Pancreas (tissue), 10 donors: Measurements from ENCODE around the gene GRAMD2B. TPM values are rescaled to one million over a fixed set of nuclear protein-coding genes. Genes with fewer than 3 reads are reported as not detected.
A peak's percentile ranks its signal among the peaks of the same experiment; 100 is the strongest.
"Not testable (repeated sequence)": the region's sequence is repeated elsewhere in the genome, so short reads cannot be mapped to it uniquely, and the experiment has no call there.

Source experiments
- ATAC-seq, 4 donors: fragments of 200-7000 bp; cut with Tn5 transposase; one replicate each; pipeline versions ENCODE4 v1.8.0 to v1.9.1; 2020; ENCODE audit warnings: mild to moderate bottlenecking in 4 of 4, moderate library complexity in 4 of 4
- DNase-seq, 6 donors: peaks; one replicate each; pipeline ENCODE4 v3.0.0-alpha.2; 2020
- FAIRE-seq: peaks from 2 replicates; lab custom pipeline; 2012; peaks lifted over from hg19 to GRCh38; lab: Jason Lieb, UNC
- H3K27ac ChIP-seq, 4 donors: fragments of 200-600 bp; sonication (generic); 1 replicate in 3 of 4; 2 replicates in 1 of 4; pipeline versions ENCODE4 v1.5.0 to v1.8.0; 2020
- H3K27me3 ChIP-seq, 4 donors: fragments of 200-600 bp; one replicate each; pipeline ENCODE4 v1.8.0; 2021
- H3K36me3 ChIP-seq, 3 donors: fragments of 200-600 bp; sonication (generic) in 1 of 3; one replicate each; pipeline versions ENCODE4 v1.5.0 to v1.8.0; 2020 to 2021
- H3K4me1 ChIP-seq, 3 donors: fragments of 200-600 bp; one replicate each; pipeline ENCODE4 v1.8.0; 2021
- H3K4me3 ChIP-seq, 4 donors: fragments of 200-600 bp; sonication (generic) in 2 of 4; one replicate each; pipeline versions ENCODE4 v1.5.0 to v1.8.0; 2020 to 2021
- H3K9me3 ChIP-seq, 4 donors: fragments of 200-600 bp; one replicate each; pipeline ENCODE4 v1.8.0; 2021
- WGBS, 2 donors: extraction: QIAGEN DNeasy Blood & Tissue Kit; methylation state at CpG; one replicate each; pipeline ENCODE4 v1.1.7; 2013; 5-methylcytosine and 5-hydroxymethylcytosine counted together
- intact Hi-C, 3 donors: fragments of 100-400 bp; cut with DNase I; formaldehyde crosslinking; loops; one replicate each; pipeline versions ENCODE4 v1.11.1 to v1.14.2; 2022
- polyA plus RNA-seq, 2 donors: library from polyadenylated mRNA; stranded (reverse); fragments of 200-250 nt; gene quantifications; one replicate each; pipeline ENCODE4 v1.2.3, GENCODE V29; 2013
- total RNA-seq, 6 donors: library from RNA; stranded (reverse); fragmentation: NEBNext Ultra II Directional in 4 of 6; extraction: Animal tissue kit (Norgen Biotek cat#: 25700) in 4 of 6; gene quantifications; one replicate each; pipeline versions ENCODE4 v1.2.1 to v1.2.4, GENCODE V29; 2021 to 2023
- TF ChIP-seq, protein P1 (sequence below), 4 donors: fragments of 200-600 bp; sonication (generic) in 3 of 4; IDR thresholded peaks; one replicate each; pipeline versions ENCODE4 v1.5.0 to v1.8.0; 2021; ENCODE audit warnings: antibody characterized with exemption in 4 of 4
- donor health status: healthy with polysubstance abuse.
- donor health status: DM: no; HTN: no; CAD: no; lungs with moderate emphysema.
- donor health status: DM: no; HTN: no; CAD: no.
- donor health status: control.
- donor health status: control.
- donor health status: Bipolar disorder and iron deficiency.
- donor health status: DM: yes; HTN: yes; CAD: no.
- donor health status: DM: no; HTN: no; CAD: no.
- donor health status: DM: no; HTN: no; CAD: no.
- donor health status: DM: yes; HTN: yes; CAD: no.

Gene GRAMD2B
- total and polyA plus RNA-seq, 8 donors = 4.4 to 11.8 (median 6.5) TPM

DNA sequence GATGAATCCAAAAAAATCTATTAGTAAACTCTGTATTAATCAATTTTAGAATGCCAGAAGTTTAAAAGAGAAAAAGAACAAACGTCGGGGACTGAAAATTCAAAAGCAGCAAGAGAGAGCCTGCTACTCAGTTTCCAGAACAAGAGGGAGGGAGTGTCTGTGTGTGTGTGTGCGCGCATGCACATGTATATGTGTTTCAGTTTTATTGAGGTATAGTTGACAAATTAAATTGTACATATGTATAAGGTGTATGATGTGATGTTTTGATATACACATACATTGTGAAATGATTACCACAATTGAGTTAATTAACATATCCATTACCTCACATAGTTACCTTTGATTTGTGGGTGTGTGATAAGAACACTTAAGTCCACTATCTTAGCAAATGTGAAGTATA lies 27.6 kb upstream of the GRAMD2B start:
- H3K4me1 ChIP-seq = no peaks in the 10 kb centered on the region
- H3K36me3 ChIP-seq = no peaks in the 10 kb centered on the region
- no peaks in the 10 kb centered on the region for H3K9me3 ChIP-seq
- no peak overlapping the region for H3K4me3 ChIP-seq
- H3K27me3 ChIP-seq = no peaks in the 10 kb centered on the region
- 91% methylated on average over 4 of the region's 4 CpGs for WGBS, 2 donors
- no peak for DNase-seq
- FAIRE-seq = no peak
- TF ChIP-seq, protein P1, sequence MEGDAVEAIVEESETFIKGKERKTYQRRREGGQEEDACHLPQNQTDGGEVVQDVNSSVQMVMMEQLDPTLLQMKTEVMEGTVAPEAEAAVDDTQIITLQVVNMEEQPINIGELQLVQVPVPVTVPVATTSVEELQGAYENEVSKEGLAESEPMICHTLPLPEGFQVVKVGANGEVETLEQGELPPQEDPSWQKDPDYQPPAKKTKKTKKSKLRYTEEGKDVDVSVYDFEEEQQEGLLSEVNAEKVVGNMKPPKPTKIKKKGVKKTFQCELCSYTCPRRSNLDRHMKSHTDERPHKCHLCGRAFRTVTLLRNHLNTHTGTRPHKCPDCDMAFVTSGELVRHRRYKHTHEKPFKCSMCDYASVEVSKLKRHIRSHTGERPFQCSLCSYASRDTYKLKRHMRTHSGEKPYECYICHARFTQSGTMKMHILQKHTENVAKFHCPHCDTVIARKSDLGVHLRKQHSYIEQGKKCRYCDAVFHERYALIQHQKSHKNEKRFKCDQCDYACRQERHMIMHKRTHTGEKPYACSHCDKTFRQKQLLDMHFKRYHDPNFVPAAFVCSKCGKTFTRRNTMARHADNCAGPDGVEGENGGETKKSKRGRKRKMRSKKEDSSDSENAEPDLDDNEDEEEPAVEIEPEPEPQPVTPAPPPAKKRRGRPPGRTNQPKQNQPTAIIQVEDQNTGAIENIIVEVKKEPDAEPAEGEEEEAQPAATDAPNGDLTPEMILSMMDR (IDR thresholded peaks at IDR 0.05) = no peak
- H3K27ac ChIP-seq = peak overlapping the region in 1 of 4 donors; percentile 6
- intact Hi-C loops = no loop called here
- no peak for ATAC-seq

DNA sequence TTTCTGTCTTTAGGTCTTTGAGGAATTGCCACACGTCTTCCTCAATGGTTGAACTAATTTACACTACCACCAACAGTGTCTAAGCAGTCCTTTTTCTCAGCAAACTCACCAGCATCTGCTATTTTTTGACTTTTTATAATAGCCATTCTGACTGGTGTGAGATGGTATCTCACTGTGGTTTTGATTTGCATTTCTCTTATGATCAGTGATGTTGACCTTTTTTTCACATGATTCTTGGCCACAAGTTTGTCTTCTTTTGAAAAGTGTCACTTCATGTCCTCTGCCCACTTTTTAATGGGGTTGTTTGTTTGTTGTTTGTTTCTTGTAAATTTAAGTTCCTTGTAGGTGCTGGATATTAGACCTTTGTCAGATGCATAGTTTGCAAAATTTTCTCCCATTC lies 26.5 kb upstream of the GRAMD2B start:
- H3K36me3 ChIP-seq, H3K27me3 ChIP-seq, intact Hi-C loops, H3K27ac ChIP-seq, H3K4me1 ChIP-seq, ATAC-seq, H3K9me3 ChIP-seq, H3K4me3 ChIP-seq, FAIRE-seq, DNase-seq: not testable (repeated sequence)
- 89 to 92% methylated on average over 1 of the region's 1 CpG for WGBS, 2 donors

DNA sequence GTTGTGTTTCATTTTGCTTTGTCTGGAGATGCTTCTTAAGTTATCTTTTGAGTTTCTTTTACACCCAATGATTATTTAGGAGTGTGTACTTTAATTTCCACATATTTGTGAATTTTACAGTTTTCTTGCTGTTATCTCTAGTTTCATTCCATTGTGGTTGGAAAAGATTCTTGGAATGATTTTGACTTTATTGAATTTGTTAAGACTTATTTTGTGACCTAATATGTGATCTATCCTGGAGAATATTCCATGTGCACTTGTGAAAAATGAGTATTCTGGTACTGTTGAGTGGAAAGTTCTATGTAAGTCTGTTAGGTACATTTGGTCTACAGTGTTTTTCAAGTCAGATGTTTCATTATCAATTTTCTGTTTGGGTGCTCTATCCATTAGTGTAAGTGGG lies 24.4 kb upstream of the GRAMD2B start:
- intact Hi-C loops = no loop called here
- no peaks in the 10 kb centered on the region for H3K4me1 ChIP-seq
- H3K9me3 ChIP-seq = no peaks in the 10 kb centered on the region
- no peaks in the 10 kb centered on the region for H3K36me3 ChIP-seq
- ATAC-seq (no peak), DNase-seq (no peak), FAIRE-seq (no peak)
- TF ChIP-seq, protein P1 (IDR thresholded peaks at IDR 0.05) = no peak
- H3K27me3 ChIP-seq = no peaks in the 10 kb centered on the region
- H3K27ac ChIP-seq = no peak overlapping the region
- no peak overlapping the region for H3K4me3 ChIP-seq

DNA sequence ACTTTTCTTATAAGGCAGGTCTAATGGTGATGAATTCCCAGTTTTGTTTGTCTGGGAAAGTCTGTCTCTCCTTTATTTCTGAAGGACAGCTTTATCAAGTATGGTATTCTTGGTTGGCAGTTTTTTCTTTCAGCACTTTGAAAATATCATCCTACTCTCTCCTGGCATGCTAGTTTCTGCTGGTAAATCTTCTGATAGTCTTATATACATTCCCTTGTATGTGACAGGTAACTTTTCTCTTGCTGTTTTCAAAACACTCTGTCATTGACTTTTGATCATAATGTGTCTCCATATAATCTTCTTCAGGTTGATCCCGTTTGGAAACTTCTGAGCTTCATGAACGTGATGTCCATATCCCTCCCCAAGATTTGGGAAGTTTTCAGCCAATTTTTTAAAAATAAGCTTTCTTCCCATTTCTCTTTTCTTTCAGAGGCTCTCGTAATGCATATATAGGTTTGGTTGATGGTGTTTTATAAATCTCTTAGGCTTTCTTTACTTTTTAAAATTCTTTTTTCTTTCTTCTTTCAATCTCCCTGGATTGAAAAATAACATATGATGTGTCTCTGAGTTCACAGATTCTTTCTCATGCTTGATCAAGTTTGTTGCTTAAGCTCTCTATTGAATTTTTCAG lies 22.5 kb upstream of the GRAMD2B start:
- Histone ChIP-seq H3K27me3 (no peaks in the 10 kb centered on the region), H3K4me3 (no peak overlapping the region), H3K4me1 (no peaks in the 10 kb centered on the region), H3K27ac (no peak overlapping the region), H3K36me3 (no peaks in the 10 kb centered on the region), H3K9me3 (no peaks in the 10 kb centered on the region)
- no peak for FAIRE-seq
- ATAC-seq = no peak
- intact Hi-C loops = no loop called here
- TF ChIP-seq, protein P1 (IDR thresholded peaks at IDR 0.05) = no peak
- 90 to 95% methylated on average over 3 of the region's 3 CpGs for WGBS, 2 donors
- no peak for DNase-seq

DNA sequence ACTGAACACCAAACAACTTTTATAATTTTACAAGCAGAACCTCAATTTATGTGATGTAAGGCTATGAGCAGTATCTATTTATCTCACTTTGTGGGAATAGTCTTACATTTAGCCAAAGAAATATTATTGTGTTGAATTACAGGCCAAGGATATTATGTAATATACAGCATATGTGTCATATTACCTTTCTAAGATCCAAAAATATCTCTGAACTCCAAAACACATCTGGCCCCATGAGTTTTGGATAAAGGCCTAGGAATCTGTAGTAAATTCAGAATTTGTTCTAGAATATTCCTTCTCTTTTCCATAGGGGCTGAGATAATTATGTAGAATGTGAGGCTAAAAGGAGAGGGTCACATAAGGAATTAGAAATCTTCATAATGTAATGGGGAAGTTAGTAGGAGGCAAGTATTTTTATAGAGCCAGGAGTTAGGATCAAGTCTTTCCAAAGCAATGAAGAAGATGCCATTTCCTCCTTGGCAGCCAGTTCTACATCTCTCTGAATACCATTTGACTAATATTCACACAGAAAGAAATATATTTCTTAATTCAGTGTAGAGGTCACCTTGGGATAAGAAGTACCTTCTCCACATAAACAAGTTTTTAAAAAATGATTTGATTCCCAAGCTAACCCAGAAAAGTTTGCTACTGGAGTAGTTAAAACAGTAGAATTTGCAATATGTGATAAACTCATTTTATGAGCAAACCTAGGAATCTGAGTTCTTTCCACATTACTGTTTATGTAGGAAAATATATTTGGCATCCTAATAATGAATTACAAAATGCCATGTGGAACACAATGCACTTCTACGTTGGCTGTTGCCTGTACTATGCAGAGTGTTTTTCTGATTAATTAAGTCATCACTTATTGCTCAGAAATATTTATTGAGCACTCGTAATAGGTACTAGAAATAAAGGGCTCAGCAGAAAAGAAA lies 20.3 kb upstream of the GRAMD2B start:
- Histone ChIP-seq H3K27me3 (no peaks in the 10 kb centered on the region), H3K4me3 (no peak overlapping the region), H3K36me3 (no peaks in the 10 kb centered on the region), H3K9me3 (no peaks in the 10 kb centered on the region), H3K4me1 (no peaks in the 10 kb centered on the region), H3K27ac (no peak overlapping the region)
- no peak for FAIRE-seq
- WGBS, 2 donors = 82 to 87% methylated on average over 2 of the region's 2 CpGs
- ATAC-seq = no peak
- intact Hi-C loops = no loop called here
- TF ChIP-seq, protein P1 (IDR thresholded peaks at IDR 0.05) = no peak
- no peak for DNase-seq
